A204.1 (cell line): ENCODE data around the gene TIMM50.
"Not testable (repeated sequence)": the region's sequence is repeated elsewhere in the genome, so short reads cannot be mapped to it uniquely, and the experiment has no call there.

Source experiments
- FAIRE-seq: peaks from 2 replicates; lab custom pipeline; 2012; peaks lifted over from hg19 to GRCh38; lab: Jason Lieb, UNC

The TIMM50 gene

GRCh38 chr19:39480337-39481228 lies at the start of gene TIMM50:
TSS of gene TIMM50 (plus strand) at chr19:39480838. CDS start at chr19:39480854, 16 bp downstream.
- FAIRE-seq, result peak; percentile 51

GRCh38 chr19:39432677-39433025 lies 48.0 kb upstream of the TIMM50 start:
- FAIRE-seq, result no peak

- FAIRE-seq, result no peak
Observed at GRCh38 chr19:39433480-39434079, 47.1 kb upstream of the TIMM50 start.

GRCh38 chr19:39434123-39435076 lies 46.2 kb upstream of the TIMM50 start:
- FAIRE-seq, result no peak

GRCh38 chr19:39435499-39436349 lies 44.9 kb upstream of the TIMM50 start, which contains the start of gene RPS16:
TSS of gene RPS16 (minus strand) at chr19:39435949. CDS start at chr19:39435895, 54 bp downstream.
- FAIRE-seq, result peak; percentile 84

- no peak for FAIRE-seq
Observed at GRCh38 chr19:39436350-39436716, 44.3 kb upstream of the TIMM50 start.

- FAIRE-seq, result no peak
Observed at GRCh38 chr19:39438270-39438934, 42.2 kb upstream of the TIMM50 start.

- no peak for FAIRE-seq
Observed at GRCh38 chr19:39444598-39445195, 35.9 kb upstream of the TIMM50 start.

- no peak for FAIRE-seq
Observed at GRCh38 chr19:39445196-39446111, 35.2 kb upstream of the TIMM50 start, which contains the start of gene SUPT5H. TSS of gene SUPT5H (plus strand) at chr19:39445582. CDS start at chr19:39445891, 309 bp downstream.

- FAIRE-seq, result no peak
Observed at GRCh38 chr19:39446365-39447084, 34.1 kb upstream of the TIMM50 start.

GRCh38 chr19:39448271-39448670 lies 32.4 kb upstream of the TIMM50 start:
- no peak for FAIRE-seq

GRCh38 chr19:39449116-39449797 lies 31.4 kb upstream of the TIMM50 start:
- no peak for FAIRE-seq

GRCh38 chr19:39451257-39451656 lies 29.4 kb upstream of the TIMM50 start:
- FAIRE-seq, result not testable (repeated sequence)

- no peak for FAIRE-seq
Observed at GRCh38 chr19:39463403-39463802, 17.2 kb upstream of the TIMM50 start.

GRCh38 chr19:39465956-39466747 lies 14.5 kb upstream of the TIMM50 start:
- no peak for FAIRE-seq

- FAIRE-seq, result no peak
Observed at GRCh38 chr19:39467941-39468340, 12.7 kb upstream of the TIMM50 start.

GRCh38 chr19:39469036-39469435 lies 11.6 kb upstream of the TIMM50 start:
- FAIRE-seq, result no peak
